Kidney (tissue), 14 donors: ENCODE measurements around the gene TRPM3. TPM values are rescaled to one million over a fixed set of nuclear protein-coding genes. Genes with fewer than 3 reads are reported as not detected.

Experiments used
- DNase-seq, 5 donors: peaks; one replicate each; pipeline ENCODE4 v3.0.0-alpha.2; 2013 to 2020
- FAIRE-seq: peaks from 2 replicates; lab custom pipeline; 2012; peaks lifted over from hg19 to GRCh38; lab: Jason Lieb, UNC
- H3K27ac ChIP-seq, 2 donors: one replicate each; pipeline ENCODE4 v1.7.0; 2013; ENCODE audit warnings: low read depth in 2 of 2, low read length in 2 of 2, inconsistent platforms in 1 of 2
- H3K27me3 ChIP-seq: one replicate; pipeline ENCODE4 v1.7.1; 2013; ENCODE audit warnings: low read length, inconsistent platforms; ENCODE audit not compliant: control insufficient read depth, insufficient read depth
- H3K36me3 ChIP-seq, 3 donors: one replicate each; pipeline versions ENCODE4 v1.7.0 to v1.7.1; 2013; ENCODE audit warnings: low read length in 3 of 3, control low read depth in 1 of 3, inconsistent platforms in 1 of 3; ENCODE audit not compliant: insufficient read depth in 3 of 3, control insufficient read depth in 2 of 3
- H3K4me1 ChIP-seq, 3 donors: one replicate each; pipeline versions ENCODE4 v1.7.0 to v1.7.1; 2013; ENCODE audit warnings: low read length in 3 of 3, inconsistent platforms in 1 of 3, low read depth in 1 of 3; ENCODE audit not compliant: control insufficient read depth in 2 of 3, insufficient read depth in 2 of 3
- H3K4me3 ChIP-seq, 3 donors: one replicate each; pipeline versions ENCODE4 v1.7.0 to v1.8.1; 2013; ENCODE audit warnings: low read length in 3 of 3, control low read depth in 1 of 3, inconsistent platforms in 1 of 3
- H3K9ac ChIP-seq, 3 donors: one replicate each; pipeline versions ENCODE4 v1.7.0 to v1.7.1; 2013; ENCODE audit warnings: low read length in 3 of 3, control low read depth in 1 of 3, inconsistent platforms in 1 of 3
- H3K9me3 ChIP-seq, 3 donors: one replicate each; pipeline versions ENCODE4 v1.7.0 to v1.7.1; 2013; ENCODE audit warnings: low read length in 3 of 3, control low read depth in 1 of 3, inconsistent platforms in 1 of 3; ENCODE audit not compliant: control insufficient read depth in 2 of 3, insufficient read depth in 1 of 3
- intact Hi-C: fragments of 100-400 bp; cut with DNase I; formaldehyde crosslinking; loops from one replicate; pipeline ENCODE4 v1.11.1; 2022
- polyA plus RNA-seq: library from polyadenylated mRNA; stranded (reverse); fragments of 350-450 nt; fragmentation: Illumina TruSeq; extraction: RNeasy Lipid Tissue Mini Kit (QIAGEN cat#74804); gene quantifications from one replicate; pipeline ENCODE4 v1.2.3, GENCODE V29; 2014; ENCODE audit warnings: low read depth, low replicate concordance; ENCODE audit not compliant: insufficient read depth
- total RNA-seq: library from RNA; stranded (reverse); fragmentation: NEBNext Ultra II Directional; extraction: Animal tissue kit (Norgen Biotek cat#: 25700); gene quantifications from one replicate; pipeline ENCODE4 v1.2.1, GENCODE V29; 2021
- TF ChIP-seq, protein P1 (sequence below): IDR thresholded peaks from 3 replicates; pipeline ENCODE4 v1.5.1; 2012; ENCODE audit warnings: mild to moderate bottlenecking, moderate library complexity, borderline replicate concordance; ENCODE audit not compliant: insufficient read depth; ENCODE audit errors: extremely low read depth
- donor health status: control.
- donor health status: control.
- donor health status: control.
- donor health status: control.
- donor health status: control.
- donor health status: DM: yes; HTN: yes; CAD: no.
- donor health status: Normal renal cell carcinoma (clear cell type).

Gene TRPM3
- total and polyA plus RNA-seq, 2 donors from 2014 or later, result 8.8 to 11.4 TPM

- Histone ChIP-seq H3K9ac (no peak overlapping the region), H3K4me3 (no peak overlapping the region), H3K36me3 (no peaks in the 10 kb centered on the region), H3K27ac (no peak overlapping the region), H3K27me3 (no peaks in the 10 kb centered on the region), H3K9me3 (no peaks in the 10 kb centered on the region), H3K4me1 (no peaks in the 10 kb centered on the region)
- FAIRE-seq, result no peak
- DNase-seq, result no peak
- intact Hi-C loops, result no loop called here
- TF ChIP-seq, protein P1, sequence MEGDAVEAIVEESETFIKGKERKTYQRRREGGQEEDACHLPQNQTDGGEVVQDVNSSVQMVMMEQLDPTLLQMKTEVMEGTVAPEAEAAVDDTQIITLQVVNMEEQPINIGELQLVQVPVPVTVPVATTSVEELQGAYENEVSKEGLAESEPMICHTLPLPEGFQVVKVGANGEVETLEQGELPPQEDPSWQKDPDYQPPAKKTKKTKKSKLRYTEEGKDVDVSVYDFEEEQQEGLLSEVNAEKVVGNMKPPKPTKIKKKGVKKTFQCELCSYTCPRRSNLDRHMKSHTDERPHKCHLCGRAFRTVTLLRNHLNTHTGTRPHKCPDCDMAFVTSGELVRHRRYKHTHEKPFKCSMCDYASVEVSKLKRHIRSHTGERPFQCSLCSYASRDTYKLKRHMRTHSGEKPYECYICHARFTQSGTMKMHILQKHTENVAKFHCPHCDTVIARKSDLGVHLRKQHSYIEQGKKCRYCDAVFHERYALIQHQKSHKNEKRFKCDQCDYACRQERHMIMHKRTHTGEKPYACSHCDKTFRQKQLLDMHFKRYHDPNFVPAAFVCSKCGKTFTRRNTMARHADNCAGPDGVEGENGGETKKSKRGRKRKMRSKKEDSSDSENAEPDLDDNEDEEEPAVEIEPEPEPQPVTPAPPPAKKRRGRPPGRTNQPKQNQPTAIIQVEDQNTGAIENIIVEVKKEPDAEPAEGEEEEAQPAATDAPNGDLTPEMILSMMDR, result no peak
Observed at GRCh38 chr9:70532716-70533115, 588.7 kb downstream of the TRPM3 start.

DNA sequence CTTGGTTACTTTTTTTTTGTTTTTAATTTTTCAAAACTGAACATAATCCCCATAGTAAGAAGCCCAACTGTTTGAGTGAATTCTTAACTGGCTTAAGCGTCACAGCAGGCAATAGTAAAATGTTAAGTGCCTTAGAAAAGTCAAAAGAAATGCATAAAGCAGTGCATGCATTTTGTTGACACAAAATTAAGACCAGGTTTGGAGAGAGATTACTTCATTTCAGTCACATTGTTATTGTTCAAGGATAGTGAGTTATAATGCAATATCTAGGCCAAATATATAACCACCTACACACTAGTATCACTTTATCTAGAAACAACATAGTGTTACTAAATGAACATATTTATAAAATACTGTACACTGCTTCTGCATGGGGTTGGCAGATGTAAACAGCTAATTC lies 590.1 kb downstream of the TRPM3 start:
- Histone ChIP-seq H3K27me3 (no peaks in the 10 kb centered on the region), H3K27ac (no peak overlapping the region), H3K9ac (no peak overlapping the region), H3K4me3 (no peak overlapping the region), H3K36me3 (no peaks in the 10 kb centered on the region), H3K4me1 (no peaks in the 10 kb centered on the region), H3K9me3 (no peaks in the 10 kb centered on the region)
- TF ChIP-seq, protein P1, result no peak
- FAIRE-seq (no peak), DNase-seq (no peak)
- intact Hi-C loops, result no loop called here

DNA sequence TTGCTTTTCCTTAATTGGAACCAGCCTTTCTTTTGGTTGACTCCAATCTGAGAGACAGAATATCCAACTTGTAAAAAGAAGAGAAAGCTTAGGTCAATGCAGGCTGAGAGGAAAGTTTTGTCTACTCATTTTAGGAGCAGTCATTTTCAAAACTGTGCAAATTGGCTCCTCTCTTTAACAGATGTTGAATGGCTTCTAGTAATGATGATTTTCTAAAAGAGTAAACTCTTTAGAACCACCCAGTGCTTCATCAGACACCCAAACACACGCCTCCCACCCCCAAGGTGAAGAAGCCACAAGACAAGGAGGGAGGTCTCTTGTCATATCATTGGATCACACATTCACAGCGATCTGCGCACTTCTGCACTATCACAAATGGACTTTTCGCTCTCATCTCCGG lies 590.7 kb downstream of the TRPM3 start:
- Histone ChIP-seq H3K27ac (no peak overlapping the region), H3K36me3 (no peaks in the 10 kb centered on the region), H3K4me1 (no peaks in the 10 kb centered on the region), H3K9me3 (no peaks in the 10 kb centered on the region), H3K4me3 (no peak overlapping the region), H3K27me3 (no peaks in the 10 kb centered on the region), H3K9ac (no peak overlapping the region)
- no peak for FAIRE-seq
- DNase-seq, result no peak
- TF ChIP-seq, protein P1, result no peak
- intact Hi-C loops, result no loop called here

DNA sequence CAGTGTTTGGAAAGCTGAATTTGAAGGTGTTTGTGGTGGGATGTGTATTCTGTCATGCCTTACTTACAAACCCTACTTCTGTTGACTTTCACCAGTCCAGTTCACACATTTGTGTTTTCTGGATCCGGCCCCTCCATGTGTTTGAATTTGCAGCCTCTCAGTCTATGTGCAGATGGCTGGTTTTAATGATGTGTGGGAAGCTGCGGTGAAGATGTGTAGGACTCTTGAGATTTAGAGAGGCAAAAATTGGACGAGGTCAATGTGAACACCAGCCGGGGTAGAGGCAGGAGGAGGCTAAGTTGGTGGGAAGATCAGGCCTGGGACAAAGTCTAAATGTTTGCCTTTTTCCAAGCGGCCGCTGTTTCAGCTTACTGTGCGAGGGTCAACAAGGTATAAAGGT lies 591.6 kb downstream of the TRPM3 start:
- Histone ChIP-seq H3K27me3 (no peaks in the 10 kb centered on the region), H3K9me3 (peaks cover 0 to 2% (median 0%) of the 10 kb centered on the region in 3 donors), H3K27ac (no peak overlapping the region), H3K4me1 (no peaks in the 10 kb centered on the region), H3K9ac (no peak overlapping the region), H3K4me3 (no peak overlapping the region), H3K36me3 (no peaks in the 10 kb centered on the region)
- DNase-seq, result no peak
- TF ChIP-seq, protein P1, result no peak
- intact Hi-C loops, result no loop called here
- FAIRE-seq, result no peak
